GM19023 (cell line): ENCODE results near the gene EPOP.
A peak's percentile ranks its signal among the peaks of the same experiment; 100 is the strongest.

Experiments used
- ATAC-seq: cut with Tn5 transposase; IDR thresholded peaks from one replicate; pipeline ENCODE4 v1.9.1; 2021; ENCODE audit warnings: mild to moderate bottlenecking, moderate library complexity; ENCODE audit not compliant: unreplicated experiment

EPOP gene

DNA sequence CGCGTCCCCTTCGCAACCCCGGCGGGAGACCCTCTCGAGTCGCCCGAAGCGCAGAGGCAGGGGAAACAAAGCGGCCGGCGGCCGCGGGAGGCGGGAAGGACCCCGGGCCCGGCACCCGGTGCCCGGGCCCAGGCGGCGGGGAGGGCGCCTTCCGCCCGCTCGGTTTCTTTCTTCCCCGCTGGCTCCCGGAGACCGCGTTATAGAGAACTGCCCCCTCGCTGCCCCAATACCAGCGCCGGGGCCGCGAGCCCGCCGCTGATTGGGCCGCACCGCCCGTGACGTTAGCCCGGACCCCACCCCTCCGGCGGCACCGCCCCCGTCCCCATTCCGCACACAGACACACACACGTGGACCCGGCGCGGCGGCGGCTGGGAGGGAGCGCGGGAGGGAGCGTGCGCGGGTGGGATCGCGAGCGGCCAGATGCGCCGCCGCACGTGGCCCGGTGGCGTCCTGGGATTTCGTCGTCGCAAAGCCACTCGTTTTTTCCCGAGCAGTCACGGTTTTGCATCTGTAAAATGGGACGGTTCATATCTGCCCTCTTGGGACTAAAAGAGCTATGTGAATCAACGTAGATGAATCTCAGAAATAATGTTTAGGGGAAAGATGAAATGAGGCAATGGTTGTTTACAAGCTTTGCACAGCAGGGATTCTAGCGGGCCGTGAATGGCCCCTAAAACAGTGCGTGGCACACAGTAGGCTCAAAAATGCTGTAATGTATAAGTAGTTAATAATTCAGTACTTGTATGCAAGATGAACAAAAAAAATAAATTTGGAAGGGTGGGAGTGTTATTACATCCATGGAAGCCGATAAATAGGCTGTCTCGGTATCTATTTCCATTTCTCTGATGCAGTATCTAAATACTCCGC, at the start of gene EPOP:
TSS of gene EPOP (minus strand) at position 209 of the 867 bp plus-strand sequence. CDS start 462 bp downstream, outside the sequence.
- peak; percentile 64 for ATAC-seq

DNA sequence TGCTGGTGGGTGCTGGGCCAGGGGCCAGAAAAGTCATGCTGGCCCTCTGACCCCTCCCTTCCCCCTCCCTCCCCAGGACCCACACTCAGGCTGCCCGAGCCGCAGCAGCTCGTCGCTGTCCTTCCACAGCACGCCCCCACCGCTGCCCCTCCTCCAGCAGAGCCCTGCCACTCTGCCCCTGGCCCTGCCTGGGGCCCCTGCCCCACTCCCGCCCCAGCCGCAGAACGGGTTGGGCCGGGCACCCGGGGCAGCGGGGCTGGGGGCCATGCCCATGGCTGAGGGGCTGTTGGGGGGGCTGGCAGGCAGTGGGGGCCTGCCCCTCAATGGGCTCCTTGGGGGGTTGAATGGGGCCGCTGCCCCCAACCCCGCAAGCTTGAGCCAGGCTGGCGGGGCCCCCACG, 47.0 kb upstream of the EPOP start:
- no peak for ATAC-seq

DNA sequence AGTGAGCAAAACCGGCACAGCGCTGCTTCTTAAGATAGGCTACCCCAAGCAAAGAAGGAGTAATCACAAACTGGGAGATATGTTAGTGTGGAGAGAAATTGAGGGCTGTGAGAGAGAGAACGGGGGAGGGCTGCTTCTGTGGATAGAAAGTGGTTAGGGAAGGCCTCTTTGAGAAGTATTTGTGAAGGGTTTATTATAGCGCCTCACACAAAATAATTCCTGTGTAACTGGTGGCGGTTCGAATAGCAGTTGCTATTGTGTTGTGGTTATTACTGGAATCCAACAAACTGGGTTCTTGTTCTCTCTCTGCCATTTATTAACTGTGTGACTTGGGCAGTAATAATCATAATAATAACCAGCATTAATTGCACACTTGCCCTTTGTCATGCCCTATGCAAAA, 46.2 kb upstream of the EPOP start:
- no peak for ATAC-seq

DNA sequence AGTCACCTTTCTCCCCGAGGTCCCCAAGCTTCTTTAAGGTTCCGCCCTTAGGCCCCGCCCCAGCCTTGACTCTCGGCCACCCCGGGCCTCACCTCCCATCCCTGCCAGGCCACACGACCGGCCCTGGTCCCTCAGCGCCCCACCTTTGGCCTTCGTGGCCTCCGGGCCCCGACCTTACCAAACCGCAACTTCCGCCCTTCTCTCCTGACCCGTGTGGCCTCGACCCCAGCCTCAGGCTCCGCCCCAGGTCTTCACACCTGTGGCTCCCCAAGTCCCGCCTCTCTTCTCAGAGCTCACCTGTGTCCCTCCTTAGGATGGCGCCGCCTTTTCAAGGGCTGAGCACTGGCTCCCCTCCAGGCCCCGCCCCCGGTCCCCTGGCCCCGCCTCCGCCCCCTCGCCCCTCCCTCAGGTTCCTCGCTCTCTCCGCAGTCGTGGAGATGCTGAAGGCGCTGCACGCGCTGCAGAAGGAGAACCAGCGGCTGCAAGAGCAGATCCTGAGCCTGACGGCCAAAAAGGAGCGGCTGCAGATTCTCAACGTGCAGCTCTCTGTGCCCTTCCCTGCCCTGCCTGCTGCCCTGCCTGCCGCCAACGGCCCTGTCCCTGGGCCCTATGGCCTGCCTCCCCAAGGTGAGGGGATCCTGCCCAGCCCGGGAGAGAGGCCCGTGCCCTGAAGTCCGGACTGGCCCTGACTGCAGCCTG, 45.3 kb upstream of the EPOP start:
- ATAC-seq, result no peak

DNA sequence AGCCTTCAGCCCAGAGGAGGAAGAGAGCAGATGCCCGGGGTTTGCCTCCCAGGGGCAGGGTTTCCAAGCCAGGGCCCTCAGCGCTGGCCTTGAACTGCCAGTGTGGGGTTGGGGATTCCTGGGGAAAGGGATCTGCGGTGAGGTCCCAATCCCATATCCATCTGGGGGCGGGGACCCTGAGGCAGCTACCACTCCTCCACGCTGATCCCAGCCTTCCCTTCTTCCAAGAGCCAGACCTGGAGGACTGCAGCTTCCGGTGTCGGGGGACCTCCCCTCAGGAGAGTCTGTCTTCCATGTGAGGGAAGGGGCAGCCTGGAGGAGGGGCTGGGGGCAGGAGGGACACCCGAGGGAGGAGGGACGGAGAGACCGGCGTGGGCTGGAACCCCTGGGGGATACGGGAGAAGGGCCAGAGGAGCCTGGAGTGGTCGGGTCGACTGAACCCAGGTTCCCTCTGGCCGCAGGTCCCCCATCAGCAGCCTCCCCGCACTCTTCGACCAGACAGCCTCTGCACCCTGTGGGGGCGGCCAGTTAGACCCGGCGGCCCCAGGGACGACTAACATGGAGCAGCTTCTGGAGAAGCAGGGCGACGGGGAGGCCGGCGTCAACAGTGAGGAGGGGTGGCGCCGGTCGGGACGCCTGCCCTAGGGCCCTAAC, 44.7 kb upstream of the EPOP start:
- no peak for ATAC-seq

DNA sequence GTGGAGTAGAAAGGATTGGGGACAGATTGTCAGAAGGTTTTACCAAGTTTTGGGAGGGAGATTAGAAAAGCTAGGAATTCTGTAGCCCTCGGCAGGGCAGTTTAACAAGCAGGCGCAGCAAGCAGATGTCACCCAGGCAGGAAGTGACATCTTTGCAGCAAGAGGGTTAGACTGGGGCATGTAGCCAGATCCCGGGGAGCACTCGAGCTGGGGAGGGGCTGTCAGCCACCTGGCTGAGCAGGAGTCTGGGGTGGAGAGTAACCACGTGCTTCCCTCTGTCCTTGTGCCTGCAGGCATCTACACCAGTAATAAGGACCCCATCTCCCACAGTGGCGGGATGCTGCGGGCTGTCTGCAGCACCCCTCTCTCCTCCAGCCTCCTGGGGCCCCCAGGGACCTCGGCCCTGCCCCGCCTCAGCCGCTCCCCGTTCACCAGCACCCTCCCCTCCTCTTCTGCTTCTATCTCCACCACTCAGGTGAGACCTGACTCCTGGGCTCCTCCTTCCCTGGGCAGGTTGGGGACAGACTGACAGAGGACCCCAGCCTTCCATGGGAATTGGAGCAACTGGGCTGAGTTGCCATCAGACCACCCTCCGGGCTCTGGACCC, 42.5 kb upstream of the EPOP start:
- ATAC-seq, result no peak

DNA sequence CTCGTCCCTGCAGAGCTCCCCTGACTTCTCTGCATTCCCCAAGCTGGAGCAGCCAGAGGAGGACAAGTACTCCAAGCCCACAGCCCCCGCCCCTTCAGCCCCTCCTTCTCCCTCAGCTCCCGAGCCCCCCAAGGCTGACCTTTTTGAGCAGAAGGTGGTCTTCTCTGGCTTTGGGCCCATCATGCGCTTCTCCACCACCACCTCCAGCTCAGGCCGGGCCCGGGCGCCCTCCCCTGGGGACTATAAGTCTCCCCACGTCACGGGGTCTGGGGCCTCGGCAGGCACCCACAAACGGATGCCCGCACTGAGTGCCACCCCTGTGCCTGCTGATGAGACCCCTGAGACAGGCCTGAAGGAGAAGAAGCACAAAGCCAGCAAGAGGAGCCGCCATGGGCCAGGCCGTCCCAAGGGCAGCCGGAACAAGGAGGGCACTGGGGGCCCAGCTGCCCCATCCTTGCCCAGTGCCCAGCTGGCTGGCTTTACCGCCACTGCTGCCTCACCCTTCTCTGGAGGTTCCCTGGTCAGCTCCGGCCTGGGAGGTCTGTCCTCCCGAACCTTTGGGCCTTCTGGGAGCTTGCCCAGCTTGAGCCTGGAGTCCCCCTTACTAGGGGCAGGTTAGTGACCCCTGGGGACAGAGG, 41.7 kb upstream of the EPOP start:
- ATAC-seq, result no peak

DNA sequence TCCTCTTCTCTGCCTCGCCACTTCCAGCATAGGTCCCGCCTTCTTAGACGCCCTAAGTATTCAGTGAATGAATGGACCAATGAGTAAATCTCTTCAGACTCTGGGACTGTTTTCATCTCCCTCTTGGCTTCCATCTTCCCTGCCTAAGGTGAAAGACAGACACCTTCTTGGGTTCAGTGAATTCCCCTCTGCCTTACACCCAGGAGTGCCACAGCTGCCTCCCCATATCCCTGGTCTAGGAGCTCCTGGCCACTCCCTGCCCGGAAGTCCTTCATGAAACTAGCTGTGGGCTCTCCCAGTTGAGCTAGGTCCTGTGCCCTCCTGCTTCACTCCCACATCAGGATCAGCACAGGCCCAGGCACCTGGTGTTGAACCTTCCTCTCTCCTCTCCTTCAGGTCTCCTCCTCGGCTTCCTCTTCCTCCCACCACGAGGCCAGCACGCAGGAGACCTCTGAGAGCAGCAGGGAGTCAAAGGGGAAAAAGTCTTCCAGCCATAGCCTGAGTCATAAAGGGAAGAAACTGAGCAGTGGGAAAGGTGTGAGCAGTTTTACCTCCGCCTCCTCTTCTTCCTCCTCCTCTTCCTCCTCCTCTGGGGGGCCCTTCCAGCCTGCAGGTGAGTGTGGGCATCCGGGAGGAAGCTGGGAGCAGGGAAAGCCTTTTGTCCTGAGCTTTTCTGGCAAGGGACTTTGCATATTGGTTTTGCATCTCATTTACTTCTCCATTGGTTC, 40.6 kb upstream of the EPOP start:
- ATAC-seq, result no peak

DNA sequence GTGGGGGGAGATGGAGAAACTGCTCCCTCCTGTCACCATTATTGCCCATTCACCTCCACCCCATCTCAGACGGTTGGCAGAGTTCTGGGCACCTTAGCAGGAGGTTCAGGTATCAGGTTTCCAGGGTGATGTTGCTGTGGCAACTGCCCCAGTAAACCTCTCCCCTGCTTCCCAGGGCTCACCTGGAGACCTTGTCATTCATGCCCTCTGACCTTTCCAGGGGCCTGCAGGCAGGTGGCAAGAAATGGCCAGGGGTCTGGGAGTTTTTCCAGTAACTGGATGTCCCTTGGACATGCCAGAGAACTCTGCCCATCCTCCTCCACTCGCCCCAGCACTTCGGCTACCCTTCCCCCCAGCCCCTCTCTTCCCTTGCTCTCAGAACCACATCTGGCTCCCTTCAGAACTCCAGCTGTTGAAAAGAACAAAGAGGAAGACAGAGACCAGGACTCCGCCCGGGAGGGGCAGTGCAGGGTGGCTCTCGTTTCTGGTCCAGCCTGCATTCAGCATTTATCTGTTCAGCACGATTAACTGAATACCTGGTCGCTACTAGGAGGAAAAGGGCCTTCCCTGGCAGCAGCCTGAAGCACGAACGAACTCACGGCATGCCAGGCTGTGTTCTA, 38.8 kb upstream of the EPOP start:
- ATAC-seq, result no peak

DNA sequence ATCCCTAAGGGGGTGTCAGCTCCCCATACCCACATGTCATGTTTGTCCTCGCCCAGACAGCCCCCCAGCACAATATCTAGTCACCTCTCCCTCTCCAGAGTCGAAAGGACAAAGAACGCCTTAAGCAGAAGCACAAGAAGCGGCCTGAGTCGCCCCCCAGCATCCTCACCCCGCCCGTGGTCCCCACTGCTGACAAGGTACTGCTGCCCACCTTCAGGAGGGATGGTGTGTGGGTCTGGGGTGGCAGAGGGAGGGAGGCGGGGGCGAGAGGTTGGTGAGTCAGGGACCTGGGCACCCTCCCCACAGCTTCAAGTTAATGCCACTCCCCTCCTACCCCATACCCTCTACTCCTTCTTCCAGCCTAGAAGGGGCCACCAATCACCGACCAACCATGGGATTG, 37.8 kb upstream of the EPOP start:
- ATAC-seq, result no peak

DNA sequence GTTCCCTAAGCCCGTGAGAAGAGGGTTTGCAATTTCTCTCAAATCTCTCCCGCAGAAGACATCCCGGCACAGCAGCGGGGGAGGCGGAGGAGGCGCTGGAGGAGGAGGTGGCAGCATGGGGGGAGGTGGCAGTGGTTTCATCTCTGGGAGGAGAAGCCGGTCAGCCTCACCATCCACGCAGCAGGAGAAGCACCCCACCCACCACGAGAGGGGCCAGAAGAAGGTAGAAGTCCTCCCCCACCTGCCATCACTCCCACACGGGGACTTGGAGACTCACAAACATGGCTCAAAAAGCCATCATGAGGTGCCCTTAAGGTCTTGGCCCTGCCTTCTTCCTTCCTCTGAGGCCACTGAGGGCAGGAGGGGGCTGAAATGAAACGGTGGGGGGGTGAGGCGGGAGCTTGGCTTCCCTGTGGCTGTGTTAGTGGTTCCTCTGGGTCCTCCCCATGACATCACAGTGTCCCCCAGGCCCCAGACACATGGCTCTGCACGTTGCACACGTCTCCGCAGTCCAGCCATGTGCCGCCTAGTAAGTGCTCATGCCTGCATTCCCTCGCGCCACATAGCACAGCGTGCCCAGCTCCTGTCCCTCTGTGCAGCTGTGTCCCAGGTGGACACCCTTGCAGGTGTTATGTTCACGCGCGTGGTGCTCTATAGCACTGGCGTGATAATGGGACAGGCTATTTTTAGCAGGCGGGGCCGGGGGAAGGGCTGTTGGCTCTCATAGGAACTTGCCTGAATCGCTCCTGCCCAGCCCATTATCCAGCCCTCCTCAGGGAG, 37.2 kb upstream of the EPOP start:
- no peak for ATAC-seq

DNA sequence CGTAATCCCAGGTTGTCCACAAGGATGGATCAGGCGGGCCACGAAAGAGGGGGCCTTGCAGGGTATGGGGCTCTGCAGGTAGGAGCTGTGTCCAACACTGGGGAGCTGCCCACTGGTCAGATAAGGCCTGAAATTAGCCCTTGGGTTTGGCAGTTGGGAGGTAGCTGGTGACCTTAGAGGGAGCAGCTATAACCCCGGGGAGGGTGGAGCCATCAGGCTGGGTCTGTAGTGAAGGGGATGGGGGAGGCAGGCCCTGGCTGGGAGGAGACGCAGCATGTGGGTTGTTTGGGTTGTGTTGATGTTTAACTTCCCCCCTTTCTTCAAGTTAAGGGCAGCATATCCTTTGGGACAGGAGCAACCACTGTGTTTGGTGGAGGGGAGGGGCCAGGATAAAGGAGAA, 36.2 kb upstream of the EPOP start:
- no peak for ATAC-seq

DNA sequence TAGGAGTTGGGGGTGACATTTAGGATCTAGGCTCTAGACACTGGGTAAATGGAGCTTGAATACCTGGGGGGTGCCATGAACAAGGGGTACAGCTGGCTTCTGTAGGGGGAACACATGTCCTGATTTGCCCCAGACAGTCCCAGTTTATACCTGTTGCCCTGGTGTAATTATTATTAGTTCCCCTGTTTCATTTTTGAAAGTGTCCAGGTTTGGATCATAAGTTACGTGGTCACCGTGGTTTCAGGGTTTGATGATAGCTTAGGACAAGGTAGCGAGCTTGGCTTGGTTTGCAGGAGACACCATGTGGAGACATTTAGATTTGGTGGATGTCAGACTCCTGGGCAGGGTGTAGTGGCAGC, 35.8 kb upstream of the EPOP start:
- ATAC-seq, result no peak

DNA sequence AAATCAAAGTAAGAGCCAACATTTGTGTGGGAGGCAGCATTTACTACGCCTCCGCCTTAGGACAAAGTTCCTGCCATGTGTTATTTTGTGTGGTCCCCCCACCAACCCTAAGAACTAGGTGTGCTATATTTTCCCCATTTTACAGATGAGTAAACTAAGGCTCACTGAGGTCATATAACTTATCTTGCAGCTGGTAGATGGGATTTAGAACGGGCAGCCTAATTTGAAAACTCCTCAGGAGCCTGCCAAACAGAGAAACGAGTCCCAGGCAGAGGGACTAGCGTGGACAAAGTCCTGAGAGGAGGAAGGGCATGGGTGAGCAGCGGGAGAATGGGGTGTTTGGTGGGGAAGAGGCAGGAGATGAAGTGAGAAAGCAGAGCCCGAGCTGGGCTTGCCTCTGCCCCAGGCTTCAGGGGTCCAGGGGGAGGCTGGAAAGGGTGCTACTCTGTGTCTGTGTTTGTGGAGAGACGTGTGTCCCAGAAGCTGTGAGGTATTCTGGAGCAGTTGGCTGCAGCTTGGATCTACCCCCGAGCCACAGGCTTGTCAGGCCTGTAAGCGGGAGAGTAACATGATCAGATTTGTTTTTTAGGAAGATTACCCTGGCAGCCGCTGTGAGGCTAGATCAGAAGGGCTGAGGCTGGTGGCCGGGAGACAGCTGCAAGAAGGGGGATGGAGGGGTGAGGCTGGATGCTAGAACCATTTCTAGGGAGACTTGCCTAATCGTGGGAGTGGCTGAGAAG, 35.3 kb upstream of the EPOP start:
- no peak for ATAC-seq

DNA sequence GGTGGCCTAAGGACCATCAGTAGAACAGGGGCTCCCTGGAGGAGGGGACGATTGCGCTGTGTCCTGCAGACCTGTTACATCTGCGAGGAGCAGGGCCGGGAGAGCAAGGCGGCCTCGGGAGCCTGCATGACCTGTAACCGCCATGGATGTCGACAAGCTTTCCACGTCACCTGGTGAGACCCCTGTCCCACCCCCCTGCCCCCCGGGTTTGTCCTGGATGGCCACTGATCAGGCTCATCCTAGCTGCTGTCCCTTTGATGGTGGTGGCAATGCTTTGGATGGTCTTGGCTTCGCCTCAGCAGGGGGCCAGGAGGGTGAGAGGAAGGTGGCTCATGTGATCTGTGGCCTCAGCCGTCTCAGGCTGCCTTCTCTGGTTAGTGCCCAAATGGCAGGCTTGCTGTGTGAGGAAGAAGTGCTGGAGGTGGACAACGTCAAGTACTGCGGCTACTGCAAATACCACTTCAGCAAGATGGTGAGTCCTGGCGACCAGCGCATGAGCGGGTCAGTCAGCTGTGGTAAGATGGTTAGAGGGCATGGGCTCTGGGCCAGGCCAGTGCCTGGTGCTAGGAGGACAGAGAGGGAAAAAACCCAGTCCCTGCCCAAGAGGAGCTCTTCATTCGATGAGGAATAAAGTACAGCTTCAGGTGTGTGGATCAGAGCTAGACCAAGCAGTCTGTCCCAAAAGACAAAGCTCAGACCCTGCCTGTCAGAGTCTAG, 34.5 kb upstream of the EPOP start:
- no peak for ATAC-seq

DNA sequence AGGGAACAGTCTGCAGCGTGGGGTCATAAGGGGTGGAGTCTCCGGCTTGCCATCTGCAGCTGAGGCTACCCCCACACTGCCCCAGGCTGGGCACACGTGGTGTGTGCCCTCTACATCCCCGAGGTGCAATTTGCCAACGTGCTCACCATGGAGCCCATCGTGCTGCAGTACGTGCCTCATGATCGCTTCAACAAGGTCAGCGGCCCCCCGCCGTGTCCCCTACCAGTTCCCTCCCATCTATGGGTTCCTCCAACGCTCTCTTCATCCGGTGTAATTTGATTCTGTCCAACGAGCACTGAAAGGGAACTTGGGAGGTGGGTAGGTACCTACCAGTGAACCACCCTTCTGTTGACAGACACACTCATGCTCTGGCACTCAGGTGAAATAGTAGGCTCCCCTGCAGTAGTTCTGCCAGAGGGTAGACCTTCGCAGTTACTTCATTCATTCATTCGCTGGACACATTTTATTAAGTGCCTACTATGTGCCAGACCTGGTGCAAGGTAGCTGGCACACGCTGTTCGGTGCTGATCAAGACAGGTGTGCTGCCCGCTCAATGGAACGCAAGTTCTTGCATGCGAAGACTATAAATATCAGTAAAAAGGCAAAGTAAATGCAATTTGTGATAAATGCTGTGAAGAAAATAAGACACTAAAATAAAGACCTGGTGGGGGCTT, 33.1 kb upstream of the EPOP start:
- ATAC-seq, result no peak

DNA sequence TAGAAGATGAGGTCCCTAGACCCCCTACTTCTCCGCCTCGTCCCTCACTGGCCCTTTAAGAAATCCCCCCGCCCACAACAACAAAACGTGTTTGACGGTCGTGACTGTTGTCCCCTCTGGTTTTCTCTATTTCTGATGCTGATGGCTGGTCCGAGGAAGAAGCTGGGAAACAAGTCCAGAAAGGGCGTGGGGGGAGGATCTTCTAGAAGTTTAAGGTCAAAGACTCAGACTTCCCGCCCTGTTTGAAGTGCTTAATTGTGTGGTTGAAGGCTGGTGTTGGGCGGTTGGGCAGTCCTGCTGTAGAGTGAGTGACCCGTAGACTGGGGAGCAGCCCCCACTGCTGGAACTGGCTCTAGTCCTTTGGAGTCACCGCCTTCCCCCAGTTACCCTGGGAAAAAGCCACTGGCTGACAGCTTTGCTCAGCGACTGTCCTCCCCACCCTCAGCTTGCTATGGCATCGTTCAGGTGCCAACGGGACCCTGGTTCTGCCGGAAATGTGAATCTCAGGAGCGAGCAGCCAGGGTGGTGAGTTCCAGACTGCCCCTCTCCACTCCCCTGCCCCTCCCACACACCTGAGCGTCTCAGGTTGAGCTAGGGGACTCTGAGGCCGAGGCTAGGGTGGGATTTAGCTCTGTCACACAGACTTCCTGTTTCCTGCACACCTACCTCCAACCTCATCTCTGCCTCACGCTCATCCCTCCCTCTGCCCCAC, 31.9 kb upstream of the EPOP start:
- ATAC-seq, result no peak
